ENCODE results near the gene TAS2R39. TPM values are rescaled to one million over a fixed set of nuclear protein-coding genes. Genes with fewer than 3 reads are reported as not detected.

TAS2R39 gene
- total and polyA plus RNA-seq, 10 donors, result not detected

DNA sequence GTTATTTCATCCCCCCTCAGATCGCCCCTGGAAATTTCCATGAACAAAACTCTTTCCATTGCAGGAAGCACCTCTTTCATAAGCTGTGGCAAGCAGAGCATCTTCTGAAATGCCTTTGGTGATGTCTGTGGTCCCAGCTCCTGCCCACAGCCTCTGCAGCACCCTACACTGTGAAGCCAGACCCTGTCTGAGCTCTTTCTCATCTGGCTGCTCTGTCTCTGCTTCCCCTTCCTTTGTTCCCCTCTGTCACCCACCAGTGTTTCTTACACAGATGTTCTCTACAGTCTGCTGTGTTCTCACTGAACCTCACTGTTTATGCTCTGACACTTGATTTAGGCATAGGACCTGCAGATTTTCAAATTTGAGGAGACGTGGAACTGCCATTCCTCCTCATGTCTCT lies 1.9 kb upstream of the TAS2R39 start:
- no peak for DNase-seq
- Histone ChIP-seq H3K4me3 (no peak overlapping the region), H3K4me1 (peaks cover 0 to 16% (median 0%) of the 10 kb centered on the region in 6 donors), H3K27me3 (replicated peaks in 1 of 7) (no peaks in the 10 kb centered on the region), H3K9me3 (peaks cover 3 to 39% (median 29%) of the 10 kb centered on the region in 8 donors), H3K27ac (peak overlapping the region in 2 of 8 donors; percentile 13 to 24), H3K36me3 (no peaks in the 10 kb centered on the region)
- 66 to 75% (median 71%) methylated on average over 2 of the region's 2 CpGs for WGBS, 5 donors
- no peak for TF ChIP-seq POLR2A (IDR thresholded peaks at IDR 0.05)
- peak in 1 of 3 donors; percentile 5 for TF ChIP-seq POLR2AphosphoS5 (IDR thresholded peaks at IDR 0.05)
- intact Hi-C loops (cut with DNase I; ENCODE audit: low total_unique reads), result no loop called here

DNA sequence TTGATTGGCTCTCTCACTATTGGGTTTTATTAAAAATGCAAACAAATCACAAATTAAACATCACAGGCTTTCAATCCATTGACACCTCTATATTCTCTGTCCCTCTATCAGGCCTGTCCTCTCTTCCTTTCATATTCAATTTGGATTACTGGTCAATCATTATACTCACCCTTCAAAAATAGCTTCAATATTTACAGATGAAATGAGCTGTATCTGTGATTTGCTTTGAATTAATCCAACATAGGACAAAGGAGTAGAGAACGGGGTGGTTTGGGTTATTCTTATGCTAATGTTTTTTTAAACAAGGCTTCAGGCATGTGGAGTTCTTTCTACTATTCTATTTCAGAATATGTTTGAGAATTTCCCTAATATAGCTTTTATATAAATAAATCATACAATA lies 2.3 kb downstream of the TAS2R39 start:
- no peak for DNase-seq
- Histone ChIP-seq H3K4me3 (no peak overlapping the region), H3K4me1 (peaks cover 0 to 16% (median 0%) of the 10 kb centered on the region in 6 donors), H3K36me3 (no peaks in the 10 kb centered on the region), H3K27ac (no peak overlapping the region), H3K9me3 (peaks cover 0 to 4% (median 0%) of the 10 kb centered on the region in 8 donors), H3K27me3 (replicated peaks in 1 of 7) (no peaks in the 10 kb centered on the region)
- intact Hi-C loops (cut with DNase I; ENCODE audit: low total_unique reads), result no loop called here
- TF ChIP-seq POLR2A (IDR thresholded peaks at IDR 0.05), result no peak
- no peak for TF ChIP-seq POLR2AphosphoS5 (IDR thresholded peaks at IDR 0.05)
- TF ChIP-seq, protein P1, sequence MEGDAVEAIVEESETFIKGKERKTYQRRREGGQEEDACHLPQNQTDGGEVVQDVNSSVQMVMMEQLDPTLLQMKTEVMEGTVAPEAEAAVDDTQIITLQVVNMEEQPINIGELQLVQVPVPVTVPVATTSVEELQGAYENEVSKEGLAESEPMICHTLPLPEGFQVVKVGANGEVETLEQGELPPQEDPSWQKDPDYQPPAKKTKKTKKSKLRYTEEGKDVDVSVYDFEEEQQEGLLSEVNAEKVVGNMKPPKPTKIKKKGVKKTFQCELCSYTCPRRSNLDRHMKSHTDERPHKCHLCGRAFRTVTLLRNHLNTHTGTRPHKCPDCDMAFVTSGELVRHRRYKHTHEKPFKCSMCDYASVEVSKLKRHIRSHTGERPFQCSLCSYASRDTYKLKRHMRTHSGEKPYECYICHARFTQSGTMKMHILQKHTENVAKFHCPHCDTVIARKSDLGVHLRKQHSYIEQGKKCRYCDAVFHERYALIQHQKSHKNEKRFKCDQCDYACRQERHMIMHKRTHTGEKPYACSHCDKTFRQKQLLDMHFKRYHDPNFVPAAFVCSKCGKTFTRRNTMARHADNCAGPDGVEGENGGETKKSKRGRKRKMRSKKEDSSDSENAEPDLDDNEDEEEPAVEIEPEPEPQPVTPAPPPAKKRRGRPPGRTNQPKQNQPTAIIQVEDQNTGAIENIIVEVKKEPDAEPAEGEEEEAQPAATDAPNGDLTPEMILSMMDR (IDR thresholded peaks at IDR 0.05 in 8 of 11, conservative IDR thresholded peaks at IDR 0.05 in 3 of 11), result no peak
- 75 to 84% (median 80%) methylated on average over 1 of the region's 1 CpG for WGBS, 5 donors

DNA sequence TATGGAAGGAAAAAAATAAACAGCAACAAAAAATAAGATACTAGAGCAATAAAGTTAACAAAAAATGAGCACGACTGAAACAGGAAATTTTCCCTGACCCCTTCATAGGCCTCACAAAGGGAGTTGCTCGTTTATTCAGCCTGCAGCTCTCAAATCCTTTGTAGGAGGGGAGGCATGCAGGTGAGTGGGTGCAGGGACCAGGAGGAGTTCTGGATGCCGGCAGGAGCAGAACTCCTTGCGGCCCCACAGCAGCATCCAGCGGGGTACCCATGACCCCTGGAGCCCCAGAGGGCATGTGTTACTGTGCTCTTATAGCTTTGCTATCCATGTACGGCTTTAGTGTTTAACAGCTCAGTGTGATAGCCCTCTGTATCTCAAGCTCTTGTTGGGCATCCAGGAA lies 5.8 kb downstream of the TAS2R39 start:
- 68 to 87% (median 77%) methylated on average over 6 of the region's 6 CpGs for WGBS, 5 donors
- intact Hi-C loops (cut with DNase I; ENCODE audit: low total_unique reads), result no loop called here
- no peaks in the 10 kb centered on the region for H3K27me3 ChIP-seq (replicated peaks in 1 of 7)
- H3K36me3 ChIP-seq, result no peaks in the 10 kb centered on the region
- H3K4me3 ChIP-seq, result no peak overlapping the region
- DNase-seq, result no peak
- no peaks in the 10 kb centered on the region for H3K9me3 ChIP-seq
- H3K27ac ChIP-seq, result no peak overlapping the region
- no peaks in the 10 kb centered on the region for H3K4me1 ChIP-seq
- TF ChIP-seq POLR2AphosphoS5 (IDR thresholded peaks at IDR 0.05), result no peak
- TF ChIP-seq, protein P1 (IDR thresholded peaks at IDR 0.05 in 8 of 11, conservative IDR thresholded peaks at IDR 0.05 in 3 of 11), result no peak
- TF ChIP-seq POLR2A (IDR thresholded peaks at IDR 0.05), result no peak

DNA sequence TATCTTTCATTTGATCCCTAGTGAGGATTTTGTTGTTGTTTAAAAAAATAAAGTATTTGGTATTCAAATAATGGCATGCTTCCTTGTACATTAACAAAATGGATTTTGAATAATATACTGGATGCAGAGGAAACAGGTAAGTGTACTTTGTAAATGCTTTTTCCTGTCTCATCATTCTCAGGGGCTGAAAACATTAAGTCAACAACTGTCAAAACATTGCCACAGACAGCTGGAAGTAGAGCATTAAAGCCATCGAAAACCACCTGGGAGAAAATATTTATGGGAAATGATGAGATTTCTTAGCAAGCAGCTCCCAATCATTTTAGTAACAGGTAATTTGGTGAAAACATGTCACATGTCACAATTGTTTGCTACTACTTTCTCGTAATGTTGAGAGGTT lies 10.7 kb downstream of the TAS2R39 start:
- WGBS, 5 donors, result 75 to 89% (median 79%) methylated on average over 2 of the region's 2 CpGs
- Histone ChIP-seq H3K4me3 (no peak overlapping the region), H3K27ac (no peak overlapping the region), H3K27me3 (replicated peaks in 1 of 7) (no peaks in the 10 kb centered on the region), H3K4me1 (no peaks in the 10 kb centered on the region), H3K36me3 (no peaks in the 10 kb centered on the region), H3K9me3 (peaks cover 0 to 16% (median 2%) of the 10 kb centered on the region in 8 donors)
- TF ChIP-seq, protein P1 (IDR thresholded peaks at IDR 0.05 in 8 of 11, conservative IDR thresholded peaks at IDR 0.05 in 3 of 11), result no peak
- TF ChIP-seq POLR2A (IDR thresholded peaks at IDR 0.05) (no peak), POLR2AphosphoS5 (IDR thresholded peaks at IDR 0.05) (no peak)
- no peak for DNase-seq
- intact Hi-C loops (cut with DNase I; ENCODE audit: low total_unique reads), result no loop called here

DNA sequence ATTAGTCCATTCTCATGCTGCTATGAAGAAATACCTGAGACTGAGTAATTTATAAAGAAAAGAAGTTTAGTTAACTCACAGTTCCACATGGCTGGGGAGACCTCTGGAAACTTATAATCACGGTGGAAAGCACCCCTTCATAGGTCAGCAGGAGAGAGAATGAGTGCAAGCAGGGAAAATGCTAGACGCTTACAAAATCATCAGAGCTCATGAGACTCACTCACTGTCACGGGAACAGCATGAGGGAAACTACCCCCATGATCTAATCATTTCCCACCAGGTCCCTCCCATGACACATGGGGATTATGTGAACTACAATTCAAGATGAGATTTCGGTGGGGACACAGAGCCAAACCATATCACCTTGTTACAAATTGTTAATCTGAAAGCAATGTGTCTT lies 15.8 kb downstream of the TAS2R39 start:
- no peak overlapping the region for H3K4me3 ChIP-seq
- DNase-seq, result no peak
- peaks cover 0 to 16% (median 2%) of the 10 kb centered on the region in 8 donors for H3K9me3 ChIP-seq
- no peak for TF ChIP-seq POLR2A (IDR thresholded peaks at IDR 0.05)
- TF ChIP-seq, protein P1 (IDR thresholded peaks at IDR 0.05 in 8 of 11, conservative IDR thresholded peaks at IDR 0.05 in 3 of 11), result no peak
- TF ChIP-seq POLR2AphosphoS5 (IDR thresholded peaks at IDR 0.05), result no peak
- H3K36me3 ChIP-seq, result no peaks in the 10 kb centered on the region
- intact Hi-C loops (cut with DNase I; ENCODE audit: low total_unique reads), result no loop called here
- WGBS, 5 donors, result 63 to 82% (median 71%) methylated on average over 4 of the region's 4 CpGs
- peaks cover 0 to 7% (median 0%) of the 10 kb centered on the region in 7 donors for H3K27me3 ChIP-seq (replicated peaks in 1 of 7)
- H3K27ac ChIP-seq, result no peak overlapping the region
- no peaks in the 10 kb centered on the region for H3K4me1 ChIP-seq
